NCI-H2196 treated with DMSO at 0.1 percent for 48 hours (cell line): Measurements from ENCODE around the gene TSHZ2.
"Not testable (repeated sequence)": the region's sequence is repeated elsewhere in the genome, so short reads cannot be mapped to it uniquely, and the experiment has no call there.

ENCODE experiments used
- DNase-seq: peaks from one replicate; lab custom pipeline; 2025; ENCODE audit not compliant: unreplicated experiment; lab: John Stamatoyannopoulos, UW

The TSHZ2 gene

DNA sequence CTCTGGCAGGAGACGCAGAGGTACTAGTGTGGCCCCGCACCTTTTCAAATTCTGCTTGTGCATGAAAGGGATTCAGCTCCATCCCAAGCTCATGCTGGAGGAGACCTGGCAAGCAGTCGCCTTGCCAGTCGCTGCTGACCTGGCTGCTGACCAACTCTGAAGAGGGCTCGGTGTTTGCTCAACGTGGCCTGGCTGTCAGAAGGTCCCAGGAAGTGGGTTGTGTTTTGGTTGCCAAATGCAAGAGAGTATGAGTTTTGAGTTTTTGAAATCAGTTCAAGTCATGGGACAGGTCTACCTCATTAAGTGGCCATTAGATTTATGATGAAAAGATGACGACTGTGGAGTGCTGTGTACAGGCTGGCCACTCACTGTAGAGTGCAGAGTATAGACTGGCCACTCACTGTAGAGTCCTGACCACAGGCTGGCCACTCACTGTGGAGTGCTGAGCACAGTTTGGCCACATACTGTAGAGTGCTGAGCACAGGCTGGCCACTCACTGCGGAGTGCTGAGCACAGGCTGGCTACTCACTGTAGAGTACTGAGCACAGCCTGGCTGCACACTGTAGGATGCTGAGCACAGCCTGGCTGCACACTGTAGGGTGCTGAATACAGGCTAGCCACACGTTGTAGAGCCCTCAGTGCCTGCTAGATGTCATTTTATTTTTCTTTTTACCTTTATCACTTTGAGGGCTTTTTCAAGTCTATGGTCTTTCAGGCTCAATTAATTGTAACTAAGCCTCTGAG, 427.6 kb downstream of the TSHZ2 start:
- DNase-seq, result peak; percentile 81

DNA sequence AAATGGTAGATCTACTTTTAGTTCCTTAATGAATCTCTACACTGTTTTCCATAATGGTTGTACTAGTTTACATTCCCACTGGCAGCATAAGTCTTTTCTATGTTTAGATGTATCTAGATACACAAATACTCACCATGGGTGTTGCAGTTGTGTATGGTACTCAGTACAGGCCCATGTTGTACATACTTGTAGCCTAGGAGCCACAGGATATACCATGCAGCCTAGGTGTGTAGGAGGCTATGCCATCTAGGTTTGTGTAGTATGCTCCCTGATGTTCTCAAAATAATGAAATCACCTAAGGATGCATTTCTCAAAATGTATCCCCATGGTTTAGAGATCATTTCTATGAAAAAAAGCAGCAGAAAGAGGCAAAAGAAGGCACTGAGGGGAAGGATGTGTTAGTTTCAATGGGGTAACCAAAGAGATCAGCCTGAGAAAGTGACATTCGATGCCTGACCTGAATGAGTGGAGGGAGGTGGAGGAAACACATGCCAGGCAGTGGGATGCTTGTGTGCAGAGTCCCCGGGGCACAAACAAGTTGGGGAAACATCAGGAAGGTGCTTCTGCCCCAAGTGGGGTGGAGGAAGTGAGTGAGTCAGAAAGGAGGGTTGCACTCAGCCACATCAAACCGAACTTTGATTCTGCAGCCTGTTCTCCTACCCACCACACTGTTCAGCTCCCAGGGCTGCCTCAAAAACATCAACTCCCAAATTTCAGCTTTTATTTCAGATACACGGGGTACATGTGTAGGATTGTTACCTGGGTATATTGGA, 430.3 kb downstream of the TSHZ2 start:
- DNase-seq, result no peak

DNA sequence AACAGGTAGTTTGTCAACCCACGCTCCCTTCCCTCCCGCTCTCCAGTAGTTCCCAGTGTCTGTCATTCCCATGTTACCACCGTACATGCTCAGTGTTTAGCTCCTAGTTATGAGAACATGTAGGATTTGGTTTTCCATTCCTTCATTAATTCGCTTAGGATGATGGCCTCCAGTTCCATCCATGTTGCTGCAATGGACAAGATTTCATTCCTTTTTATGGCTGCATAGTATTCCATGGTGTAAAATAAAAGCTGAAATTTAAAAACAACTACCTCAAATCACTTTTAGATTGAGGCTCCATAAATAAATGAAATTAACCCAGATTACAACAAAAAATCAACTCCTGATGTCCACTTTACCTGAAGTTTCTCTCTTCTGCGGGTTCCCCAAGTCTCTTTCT, 430.9 kb downstream of the TSHZ2 start:
- DNase-seq, result no peak

DNA sequence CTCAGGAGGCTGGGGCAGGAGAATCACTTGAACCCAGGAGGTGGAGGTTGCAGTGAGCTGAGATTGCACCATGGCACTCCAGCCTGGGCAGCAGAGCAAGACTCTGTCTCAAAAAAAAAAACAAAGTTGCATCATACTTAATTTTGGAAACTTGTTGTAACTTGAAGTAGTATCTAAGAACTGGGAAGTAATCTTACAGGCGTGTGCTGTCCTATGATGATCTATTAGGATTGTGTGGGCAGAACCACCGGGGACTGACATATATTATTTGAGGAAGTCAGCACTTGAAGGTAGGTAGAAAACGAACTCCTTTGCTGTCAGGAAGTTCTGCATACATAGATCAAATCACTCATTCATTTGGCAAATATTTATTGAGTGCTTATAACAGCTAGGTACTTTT, 433.0 kb downstream of the TSHZ2 start:
- no peak for DNase-seq

DNA sequence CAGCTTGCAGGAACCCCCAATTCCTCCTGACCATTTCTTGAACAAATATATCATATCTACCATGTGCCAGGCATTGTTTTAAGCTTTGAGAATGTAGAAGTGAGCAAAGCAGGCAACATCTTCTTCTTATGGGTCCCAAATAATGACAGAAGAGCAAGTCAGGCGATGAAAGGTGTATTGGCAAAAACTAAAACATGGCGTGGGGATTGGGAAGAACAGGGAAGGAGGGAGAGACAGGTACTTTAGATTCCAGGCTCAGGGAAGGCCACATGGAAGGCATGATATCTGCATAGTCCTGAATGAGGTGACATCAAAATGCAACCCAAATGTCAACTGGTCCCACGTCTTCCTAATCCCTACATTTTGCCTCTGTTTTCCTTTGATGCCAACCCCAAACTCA, 434.4 kb downstream of the TSHZ2 start:
- DNase-seq, result no peak

DNA sequence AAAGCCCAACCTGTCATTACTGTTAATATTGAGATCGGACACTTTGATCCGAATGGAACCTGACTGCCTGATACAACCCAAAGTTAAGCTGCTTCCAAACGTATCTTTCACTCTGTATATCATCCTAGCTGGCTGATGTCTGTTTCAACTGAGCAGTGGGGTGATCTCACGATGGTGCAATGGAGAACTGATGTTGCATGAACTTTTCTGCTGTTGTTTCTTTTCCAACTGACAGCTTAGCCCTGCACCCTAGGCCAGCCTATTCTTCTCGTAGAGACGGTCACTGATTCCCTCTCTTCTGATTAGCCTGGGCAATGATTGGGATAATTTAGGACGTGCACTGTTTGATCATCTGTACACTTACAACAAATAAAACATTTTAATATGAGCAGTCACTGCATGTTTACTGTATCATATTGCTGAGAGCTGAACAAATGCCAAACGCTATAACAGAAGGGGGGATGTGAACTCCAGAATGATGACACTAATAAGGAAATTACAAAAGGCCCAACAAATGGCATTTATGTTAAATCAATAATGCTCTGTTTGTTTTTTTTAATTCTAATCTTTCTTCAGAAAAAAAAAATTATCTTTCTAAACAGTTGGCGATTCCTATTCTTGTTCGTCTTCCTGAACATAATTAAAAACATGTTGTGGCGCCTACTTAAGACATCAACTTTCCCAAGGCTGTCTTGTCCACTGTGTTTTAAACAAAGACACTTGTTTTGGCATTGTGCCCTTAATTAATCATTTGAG, 436.7 kb downstream of the TSHZ2 start:
- peak; percentile 29 for DNase-seq

DNA sequence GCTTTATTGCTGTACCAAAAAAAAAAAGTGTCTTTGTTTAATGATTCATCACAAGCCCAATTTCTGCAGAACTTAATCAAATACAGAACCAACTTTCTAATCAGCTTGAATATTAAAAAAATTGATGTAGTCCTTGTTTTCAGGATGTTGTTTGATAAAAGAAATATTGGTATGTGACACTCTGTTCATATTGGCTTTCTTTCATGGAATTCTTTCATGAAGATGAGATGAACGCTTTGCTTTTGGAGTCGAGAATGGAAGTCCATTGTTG, 437.2 kb downstream of the TSHZ2 start:
- DNase-seq, result no peak

DNA sequence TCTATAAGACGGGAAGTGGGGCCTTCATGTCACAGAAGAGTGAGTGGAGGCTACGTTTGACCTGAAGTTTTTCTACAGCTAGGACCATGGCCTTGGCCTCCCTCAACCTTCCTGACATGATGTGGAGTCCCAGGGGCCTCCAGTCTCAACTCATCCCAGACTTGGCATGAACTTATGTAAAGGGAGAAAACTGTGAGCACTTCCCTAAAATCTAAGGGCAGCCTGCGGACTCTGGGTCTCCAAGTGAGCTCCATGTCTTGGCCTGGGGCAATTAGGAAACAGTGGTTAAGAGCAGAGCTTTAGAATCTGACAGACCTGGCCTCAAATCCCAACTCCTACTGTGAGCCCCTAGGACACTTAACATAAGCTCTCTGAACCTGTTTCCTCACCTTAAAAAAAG, 439.0 kb downstream of the TSHZ2 start:
- DNase-seq, result no peak

DNA sequence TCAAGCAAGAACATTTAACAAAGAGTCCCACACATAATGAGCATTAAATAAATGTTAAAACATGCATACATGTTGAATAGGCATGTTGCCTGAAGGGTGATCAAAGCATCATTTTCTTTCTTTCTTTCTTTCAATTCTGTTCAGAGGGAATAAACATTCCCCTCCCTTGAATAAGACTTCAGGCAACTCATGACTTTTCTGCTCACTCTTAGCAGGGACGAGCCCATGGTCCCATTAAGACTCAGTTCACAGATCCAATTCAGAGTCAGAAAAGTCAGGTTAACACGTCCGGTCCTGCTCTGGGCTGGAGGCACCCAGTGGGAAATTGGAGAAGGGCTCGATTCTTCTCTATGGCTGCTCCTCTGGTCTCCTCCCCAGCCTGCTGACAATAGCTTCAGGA, 439.7 kb downstream of the TSHZ2 start:
- DNase-seq, result no peak

DNA sequence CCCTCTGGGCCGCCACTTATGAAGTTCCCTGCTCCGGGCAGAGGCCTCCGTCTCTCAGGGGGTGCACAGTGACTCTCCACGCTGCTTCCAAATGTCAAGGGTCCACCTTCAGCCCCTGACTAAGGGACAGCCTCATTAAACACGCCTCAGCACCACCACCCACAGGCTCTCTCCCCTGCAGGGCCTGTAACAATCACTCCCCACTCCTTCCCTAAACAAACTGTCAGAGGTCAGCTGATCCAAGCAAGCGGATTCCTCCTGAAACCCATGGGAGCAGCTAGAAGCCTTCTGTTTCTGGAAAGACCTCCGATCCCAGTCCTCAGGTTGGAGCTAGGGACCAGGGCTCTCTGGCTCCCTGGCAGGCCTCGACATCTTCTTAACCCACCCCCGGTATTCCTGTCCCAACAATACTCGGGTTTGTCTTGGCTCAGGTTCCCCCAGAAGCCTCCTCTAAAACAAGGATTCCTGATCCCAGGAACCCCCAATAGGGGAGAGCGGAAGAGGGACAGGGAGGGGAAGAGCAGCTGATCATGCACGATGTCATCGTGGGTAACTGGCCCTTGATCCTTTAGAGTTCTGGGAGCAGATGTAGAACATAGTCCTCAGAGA, 440.5 kb downstream of the TSHZ2 start:
- DNase-seq, result no peak

DNA sequence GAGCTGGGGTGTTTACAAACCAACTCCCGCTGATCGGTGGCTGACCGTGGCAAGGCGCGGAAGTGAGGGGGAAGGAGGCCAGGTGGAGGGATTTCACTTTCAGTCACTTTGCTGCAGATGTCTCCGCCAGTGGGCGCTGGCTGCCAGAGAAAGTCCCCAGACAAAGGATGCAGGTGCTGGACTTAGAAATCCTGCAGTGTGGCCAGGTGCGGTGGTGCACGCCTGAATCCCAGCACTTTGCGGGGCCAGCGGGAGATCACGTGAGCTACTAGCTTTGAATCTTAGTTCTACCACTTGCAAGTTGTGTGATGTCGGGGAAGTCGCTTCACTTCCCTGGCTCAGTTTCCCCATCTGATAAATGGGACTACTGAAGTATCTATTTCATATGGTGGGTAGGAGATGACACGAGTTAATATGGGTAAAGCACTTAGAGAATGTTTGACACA, 441.1 kb downstream of the TSHZ2 start:
- DNase-seq, result no peak

DNA sequence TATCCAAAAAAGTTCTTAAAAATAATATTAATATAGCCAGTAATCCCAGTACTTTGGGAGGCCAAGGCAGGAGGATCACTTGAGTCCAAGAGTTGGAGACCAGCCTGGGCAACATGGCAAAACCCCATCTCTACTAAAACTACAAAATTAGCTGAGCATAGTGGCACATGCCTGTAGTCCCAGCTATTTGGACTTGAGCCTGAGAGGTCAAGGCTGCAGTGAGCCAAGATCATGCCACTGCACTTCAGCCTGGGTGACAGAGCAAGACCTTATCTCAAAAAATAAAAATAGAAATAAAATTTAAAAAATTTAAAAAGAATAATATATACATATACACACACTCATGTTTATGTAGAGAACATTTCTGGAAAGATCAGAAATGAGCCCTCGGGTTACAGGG, 441.7 kb downstream of the TSHZ2 start:
- not testable (repeated sequence) for DNase-seq

DNA sequence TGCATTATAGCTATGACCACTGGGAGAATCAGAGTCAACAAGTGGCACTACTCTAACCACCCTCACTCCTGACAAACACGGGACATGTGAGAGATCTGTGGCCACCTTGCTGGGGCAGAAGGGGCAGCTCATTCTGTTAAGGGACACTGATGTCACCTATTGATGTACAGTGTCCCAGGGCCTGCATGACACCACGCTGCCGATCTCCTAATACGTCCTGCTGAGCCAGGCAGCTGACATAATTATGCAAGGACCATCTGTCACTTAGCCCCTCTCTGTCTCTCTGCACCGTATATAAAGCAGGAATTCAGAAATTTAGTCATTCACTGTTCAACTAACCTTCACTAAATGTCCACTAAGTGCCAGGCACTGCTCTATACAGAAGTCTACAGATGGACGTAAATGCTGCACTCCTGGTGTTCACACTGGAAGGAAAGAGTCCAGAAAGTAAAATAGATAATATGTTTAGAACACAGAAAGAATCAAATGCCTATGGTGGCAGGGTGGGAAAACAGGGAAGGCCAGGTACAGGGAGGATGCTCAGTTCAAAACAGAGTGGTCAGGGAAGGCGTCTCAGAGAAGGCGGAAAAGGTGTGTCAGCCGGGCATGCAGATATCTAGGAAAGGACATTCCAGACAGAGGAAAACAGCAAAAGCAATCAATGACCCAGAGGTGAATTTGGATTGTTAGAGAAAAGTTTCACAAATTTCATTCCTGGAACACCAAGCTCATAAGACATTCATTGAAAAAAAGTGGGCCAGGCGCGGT, 447.7 kb downstream of the TSHZ2 start:
- DNase-seq, result no peak

DNA sequence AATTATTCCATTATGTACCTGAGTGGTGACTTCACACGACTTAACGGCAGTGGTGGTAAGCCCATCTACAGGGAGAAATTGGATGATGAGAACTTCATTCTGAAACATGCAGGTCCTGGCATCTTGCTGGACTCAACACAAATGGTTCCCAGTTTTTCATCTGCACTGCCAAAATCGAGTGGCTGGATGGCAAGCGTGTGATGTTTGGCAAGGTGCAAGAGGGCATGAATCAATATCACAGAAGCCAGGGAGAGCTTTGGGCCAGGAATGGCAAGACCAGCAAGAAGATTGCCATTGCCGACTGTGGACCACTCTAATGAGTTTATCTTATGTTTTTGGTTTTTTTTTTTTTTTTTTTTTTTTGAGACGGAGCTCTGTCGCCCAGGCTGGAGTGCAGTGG, 449.2 kb downstream of the TSHZ2 start:
- DNase-seq, result no peak

DNA sequence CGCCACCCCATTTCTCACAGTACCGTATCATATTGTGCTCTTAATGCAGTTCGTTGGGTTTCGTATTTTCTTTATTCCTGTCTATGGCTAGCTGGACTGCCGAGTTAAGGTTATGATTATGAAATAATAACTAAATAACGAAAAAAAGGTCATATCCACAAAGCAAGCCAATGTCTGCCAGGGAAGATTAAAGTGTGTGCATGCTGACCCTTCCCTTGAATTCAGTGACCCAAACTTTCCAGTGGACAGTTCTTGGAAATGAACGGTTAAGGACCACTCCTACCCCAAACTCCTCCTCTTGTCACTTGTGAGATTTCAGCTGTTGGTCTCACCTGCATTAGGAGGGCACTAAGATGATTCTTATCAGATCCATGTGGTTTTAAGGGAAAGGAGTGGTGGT, 449.9 kb downstream of the TSHZ2 start:
- no peak for DNase-seq

DNA sequence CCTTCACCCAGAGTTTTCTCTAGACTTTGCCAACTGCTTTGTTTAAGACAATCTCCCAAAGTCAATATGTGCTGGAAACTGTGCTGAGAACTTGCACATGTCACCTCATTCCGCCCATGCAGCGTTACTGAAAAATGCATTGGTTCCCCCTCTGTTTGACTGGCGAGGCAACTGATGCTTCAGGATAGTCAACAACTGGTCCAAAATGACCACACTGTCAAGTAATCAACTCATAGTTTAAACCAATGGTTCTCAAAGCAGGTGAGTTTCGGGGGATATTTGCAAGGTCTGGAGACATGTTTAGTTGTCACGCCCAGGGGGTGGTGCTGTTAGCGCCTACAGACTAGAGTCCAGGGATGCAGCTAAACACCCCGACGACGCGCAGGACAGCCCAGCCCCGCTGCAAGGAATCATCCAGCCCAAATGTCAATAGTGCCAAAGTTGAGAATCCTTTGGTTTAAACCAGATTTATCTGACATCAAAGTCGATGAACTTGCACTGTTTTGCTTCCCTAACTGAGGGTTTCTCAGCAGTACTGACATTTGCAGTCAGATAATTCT, 451.5 kb downstream of the TSHZ2 start:
- no peak for DNase-seq

DNA sequence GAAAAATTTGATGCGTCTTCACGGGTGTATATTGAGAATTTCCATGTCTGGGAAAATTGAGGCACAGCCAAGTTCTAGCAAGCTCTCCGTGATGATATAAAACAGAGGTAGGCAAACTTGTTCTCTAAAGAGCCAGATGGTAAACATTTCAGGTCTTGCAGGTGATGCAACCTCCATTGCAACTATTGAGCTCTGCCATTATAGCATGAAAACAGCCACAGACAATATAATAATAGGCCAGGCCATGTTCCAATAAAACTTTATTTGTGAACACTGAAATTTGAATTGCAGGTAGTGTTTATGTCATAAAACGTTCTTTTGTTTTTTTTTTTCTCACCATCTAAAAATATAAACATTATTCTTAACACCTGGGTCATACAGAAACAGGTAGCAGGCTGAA, 453.3 kb downstream of the TSHZ2 start:
- DNase-seq, result no peak

DNA sequence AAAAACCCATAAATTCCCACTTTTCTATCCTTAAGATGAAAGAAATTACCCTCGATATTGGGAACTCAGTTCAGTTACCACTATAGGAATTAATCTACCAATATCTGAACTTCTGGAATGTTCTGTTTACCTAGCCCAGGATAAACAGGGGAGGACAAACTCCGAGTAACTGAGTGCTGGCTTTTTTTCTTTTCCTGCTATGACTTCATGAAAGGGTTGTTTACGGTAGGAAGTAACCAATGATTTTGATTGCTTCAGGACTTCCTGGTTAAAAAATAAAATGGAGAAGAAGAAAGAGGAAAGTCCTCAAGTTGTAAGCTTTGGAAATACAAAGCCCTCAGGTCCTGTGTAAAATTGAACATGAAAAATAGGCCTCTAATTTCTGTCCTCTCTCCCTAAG, 453.8 kb downstream of the TSHZ2 start:
- no peak for DNase-seq

DNA sequence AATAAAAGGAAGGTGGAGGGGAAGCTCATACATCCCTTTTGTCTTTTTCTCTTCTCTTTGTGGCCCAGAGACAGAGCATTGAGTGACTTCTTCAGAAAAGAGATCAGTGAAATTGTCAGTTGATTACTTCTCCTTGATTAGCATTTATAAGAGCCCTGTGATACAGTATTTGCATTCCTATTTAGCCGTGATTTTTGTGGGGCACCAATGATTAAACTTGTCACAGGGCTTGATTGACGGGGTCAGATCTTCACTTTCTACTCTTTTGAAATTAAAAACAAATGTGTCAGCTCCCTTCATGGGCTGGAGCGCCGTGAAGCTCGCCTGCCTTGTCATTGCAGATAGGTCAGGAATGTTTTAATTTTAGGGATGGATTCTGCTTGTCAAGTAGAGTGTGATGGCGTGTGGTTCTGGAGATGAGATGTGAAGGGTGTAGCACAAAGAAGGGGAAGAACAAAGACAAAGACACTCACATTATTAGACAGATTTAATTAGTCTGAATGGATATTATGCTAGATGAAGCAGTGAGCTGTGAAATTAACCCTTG, 454.7 kb downstream of the TSHZ2 start:
- no peak for DNase-seq

DNA sequence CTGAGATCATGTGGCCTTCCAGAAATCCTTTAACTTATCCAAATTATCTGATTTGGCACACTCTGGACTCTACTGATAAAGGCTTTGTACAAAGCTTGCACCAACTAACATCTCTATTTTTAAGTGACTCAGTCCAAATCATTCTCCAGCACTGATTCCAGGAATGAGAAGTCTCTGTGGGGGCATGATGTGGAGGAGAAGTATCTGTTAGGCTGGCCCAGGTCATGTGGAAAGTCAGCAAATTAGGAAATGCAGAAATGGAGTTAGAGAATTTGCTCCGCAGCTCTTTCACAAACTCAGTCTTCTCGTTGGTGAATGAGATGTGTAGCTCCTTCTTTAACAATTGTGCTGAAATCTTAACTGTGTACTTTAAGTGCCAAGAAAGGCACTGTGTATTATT, 455.8 kb downstream of the TSHZ2 start:
- DNase-seq, result no peak
